CD14-positive monocyte (primary cell): ENCODE measurements around the gene MRRF. TPM values are rescaled to one million over a fixed set of nuclear protein-coding genes. Genes with fewer than 3 reads are reported as not detected.

ENCODE experiments used
- DNase-seq, 3 donors: peaks; one replicate each; pipeline ENCODE4 v3.0.0-alpha.2; 2011 to 2022
- H2AFZ ChIP-seq: 2 replicates; pipeline ENCODE4 v1.6.0; 2012; ENCODE audit warnings: mild to moderate bottlenecking, low read depth, low read length, inconsistent platforms; ENCODE audit not compliant: insufficient read depth, poor library complexity, severe bottlenecking
- H3K27ac ChIP-seq, 2 donors: 1 replicate in 1 of 2; 2 replicates in 1 of 2; pipeline ENCODE4 v1.5.1; 2012 to 2013; ENCODE audit warnings: low read length in 2 of 2, control low read depth in 1 of 2, inconsistent platforms in 1 of 2, low read depth in 1 of 2, mild to moderate bottlenecking in 1 of 2
- H3K27me3 ChIP-seq, 2 donors: one replicate each; pipeline versions ENCODE4 v1.6.0 to v1.6.1; 2011 to 2013; ENCODE audit warnings: low read length in 2 of 2; ENCODE audit not compliant: control insufficient read depth in 2 of 2, insufficient read depth in 2 of 2
- H3K36me3 ChIP-seq, 2 donors: replicated peaks in 1 of 2; 1 replicate in 1 of 2; 2 replicates in 1 of 2; pipeline versions ENCODE4 v1.5.1 to v1.6.1; 2012 to 2013; ENCODE audit warnings: low read length in 2 of 2, control low read depth in 1 of 2, inconsistent platforms in 1 of 2, mild to moderate bottlenecking in 1 of 2; ENCODE audit not compliant: insufficient read depth in 2 of 2, control insufficient read depth in 1 of 2
- H3K4me1 ChIP-seq, 2 donors: 1 replicate in 1 of 2; 2 replicates in 1 of 2; pipeline versions ENCODE4 v1.5.1 to v1.6.1; 2012 to 2013; ENCODE audit warnings: low read length in 2 of 2, control low read depth in 1 of 2, inconsistent platforms in 1 of 2, mild to moderate bottlenecking in 1 of 2, moderate library complexity in 1 of 2; ENCODE audit not compliant: insufficient read depth in 2 of 2, control insufficient read depth in 1 of 2
- H3K4me2 ChIP-seq: replicated peaks from 2 replicates; pipeline ENCODE3; 2012; ENCODE audit warnings: low read length, moderate library complexity, mild to moderate bottlenecking; ENCODE audit not compliant: poor library complexity, severe bottlenecking; ENCODE audit errors: extremely low read depth
- H3K4me3 ChIP-seq, 3 experiments: fragments of 200-600 bp in 1 of 3; sonication (generic) in 1 of 3; replicated peaks in 1 of 3; 1 replicate in 2 of 3; 2 replicates in 1 of 3; pipeline ENCODE4 v1.5.1; 2011 to 2013; ENCODE audit warnings: low read length in 3 of 3, mild to moderate bottlenecking in 3 of 3, control low read depth in 2 of 3, low read depth in 2 of 3, inconsistent platforms in 1 of 3, moderate library complexity in 1 of 3
- H3K79me2 ChIP-seq: 2 replicates; pipeline ENCODE4 v1.6.0; 2012; ENCODE audit warnings: mild to moderate bottlenecking, control low read depth, inconsistent platforms, low read length, moderate library complexity; ENCODE audit not compliant: insufficient read depth
- H3K9ac ChIP-seq: 2 replicates; pipeline ENCODE4 v1.6.0; 2017; ENCODE audit warnings: low read length, mild to moderate bottlenecking; ENCODE audit not compliant: insufficient read depth, poor library complexity, severe bottlenecking
- H3K9me3 ChIP-seq, 2 donors: replicated peaks in 1 of 2; 1 replicate in 1 of 2; 2 replicates in 1 of 2; pipeline versions ENCODE4 v1.5.1 to v1.6.1; 2012 to 2013; ENCODE audit warnings: low read length in 2 of 2, control low read depth in 1 of 2; ENCODE audit not compliant: control insufficient read depth in 1 of 2, insufficient read depth in 1 of 2
- H4K20me1 ChIP-seq: 2 replicates; pipeline ENCODE4 v1.6.0; 2012; ENCODE audit warnings: mild to moderate bottlenecking, low read length, control low read depth, moderate library complexity; ENCODE audit not compliant: insufficient read depth
- H3K27ac Mint-ChIP-seq, 7 donors: one replicate each; pipeline ENCODE4 v1.8.0; 2020; ENCODE audit warnings: mild to moderate bottlenecking in 7 of 7, mixed read lengths in 7 of 7, moderate library complexity in 6 of 7, inconsistent platforms in 2 of 7
- H3K27me3 Mint-ChIP-seq, 3 donors: one replicate each; pipeline ENCODE4 v1.8.0; 2021 to 2022; ENCODE audit warnings: low read depth in 3 of 3, mild to moderate bottlenecking in 3 of 3, mixed read lengths in 3 of 3, moderate library complexity in 3 of 3, inconsistent platforms in 1 of 3
- H3K36me3 Mint-ChIP-seq, 2 donors: one replicate each; pipeline ENCODE4 v1.8.0; 2020; ENCODE audit warnings: mixed read lengths in 2 of 2, inconsistent platforms in 1 of 2, mild to moderate bottlenecking in 1 of 2
- H3K4me1 Mint-ChIP-seq: one replicate; pipeline ENCODE4 v1.8.0; 2020; ENCODE audit warnings: mild to moderate bottlenecking, mixed read lengths
- H3K4me3 Mint-ChIP-seq, 2 donors: one replicate each; pipeline ENCODE4 v1.8.0; 2020; ENCODE audit warnings: mild to moderate bottlenecking in 2 of 2, mixed read lengths in 2 of 2, moderate library complexity in 1 of 2
- H3K9me3 Mint-ChIP-seq, 7 donors: one replicate each; pipeline ENCODE4 v1.8.0; 2020 to 2022; ENCODE audit warnings: mixed read lengths in 7 of 7, mild to moderate bottlenecking in 6 of 7, moderate library complexity in 6 of 7, inconsistent platforms in 2 of 7
- CTCF ChIP-seq: fragments of 200-600 bp; IDR thresholded peaks from one replicate; pipeline ENCODE4 v1.8.0; 2022; ENCODE audit warnings: antibody characterized with exemption, mild to moderate bottlenecking
- WGBS: methylation state at CpG from one replicate; pipeline ENCODE4 v1.1.5; 2013; ENCODE audit warnings: missing lambda C conversion rate; ENCODE audit not compliant: insufficient coverage; 5-methylcytosine and 5-hydroxymethylcytosine counted together
- intact Hi-C, 2 donors: fragments of 100-400 bp; cut with micrococcal nuclease; formaldehyde crosslinking; loops; one replicate each; pipeline versions ENCODE4 v1.15.0 to v1.15.1; 2023
- polyA plus RNA-seq, 3 donors: library from polyadenylated mRNA; depleted of rRNA in 1 of 3; unstranded in 2 of 3; stranded (reverse) in 1 of 3; fragments of 300-500 nt in 2 of 3; fragments of >200 nt in 1 of 3; fragmentation: Illumina TruSeq in 2 of 3; gene quantifications; 1 replicate in 2 of 3; 2 replicates in 1 of 3; pipeline ENCODE4 v1.2.3, GENCODE V29; 2012 to 2021

MRRF gene
- polyA plus RNA-seq, 3 donors, result 16.0 to 34.4 (median 16.2) TPM

GRCh38 chr9:122315534-122315933, 50.9 kb downstream of the MRRF start:
- H3K4me3 Mint-ChIP-seq, result no peak overlapping the region

DNA sequence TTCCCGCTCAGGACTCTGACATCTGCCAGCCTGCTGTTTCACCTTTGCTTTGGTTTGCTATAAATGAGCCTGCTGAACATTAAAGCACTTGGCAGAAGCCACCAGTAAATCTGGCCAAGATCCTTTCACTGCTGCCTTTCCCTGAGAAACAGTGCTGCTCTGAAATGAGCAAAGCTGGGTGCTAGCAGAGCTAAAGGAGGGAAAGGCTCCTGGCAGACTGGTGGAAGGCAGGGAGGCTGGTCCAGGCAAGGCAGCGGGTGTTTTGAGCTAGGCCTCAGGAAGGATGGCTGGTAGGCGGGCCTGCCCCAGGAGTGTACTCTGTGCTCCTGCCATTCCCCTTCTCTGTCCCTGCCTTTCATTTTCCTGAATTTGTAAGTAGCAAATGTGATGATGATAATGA, 53.6 kb downstream of the MRRF start:
- H3K36me3 Mint-ChIP-seq, result peaks cover 42 to 80% of the 10 kb centered on the region in 2 donors
- Histone ChIP-seq H3K79me2 (no peaks in the 10 kb centered on the region), H3K4me1 (no peaks in the 10 kb centered on the region), H3K9ac (no peak overlapping the region), H3K36me3 (peaks cover 51 to 71% of the 10 kb centered on the region in 2 donors), H3K4me3 (no peak overlapping the region), H2AFZ (no peak overlapping the region), H3K27ac (no peak overlapping the region), H4K20me1 (no peaks in the 10 kb centered on the region), H3K27me3 (no peaks in the 10 kb centered on the region), H3K4me2 (no peak overlapping the region), H3K9me3 (no peaks in the 10 kb centered on the region)
- no peak for DNase-seq
- no peak overlapping the region for H3K4me3 Mint-ChIP-seq
- intact Hi-C loops, result no loop called here
- WGBS, result 100% methylated on average over 3 of the region's 3 CpGs
- no peaks in the 10 kb centered on the region for H3K9me3 Mint-ChIP-seq
- peak overlapping the region in 1 of 7 donors; percentile 54 for H3K27ac Mint-ChIP-seq
- no peak for TF ChIP-seq CTCF
- peaks cover 0 to 2% (median 0%) of the 10 kb centered on the region in 3 donors for H3K27me3 Mint-ChIP-seq
- no peaks in the 10 kb centered on the region for H3K4me1 Mint-ChIP-seq

More at GRCh38 chr9:122315534-122315933, 50.9 kb downstream of the MRRF start:
- Histone ChIP-seq H3K27me3 (no peaks in the 10 kb centered on the region), H4K20me1 (no peaks in the 10 kb centered on the region), H3K4me1 (no peaks in the 10 kb centered on the region), H3K4me3 (no peak overlapping the region), H2AFZ (no peak overlapping the region), H3K79me2 (no peaks in the 10 kb centered on the region), H3K9me3 (no peaks in the 10 kb centered on the region), H3K4me2 (no peak overlapping the region), H3K9ac (no peak overlapping the region), H3K36me3 (peaks cover 57 to 76% of the 10 kb centered on the region in 2 donors), H3K27ac (no peak overlapping the region)
- Mint-ChIP-seq H3K4me1 (no peaks in the 10 kb centered on the region), H3K36me3 (peaks cover 52 to 80% of the 10 kb centered on the region in 2 donors), H3K9me3 (no peaks in the 10 kb centered on the region), H3K27me3 (peaks cover 0 to 2% (median 0%) of the 10 kb centered on the region in 3 donors), H3K27ac (peak overlapping the region in 4 of 7 donors; percentile 13 to 82 (median 42))
- WGBS, result 100% methylated on average over 2 of the region's 2 CpGs
- TF ChIP-seq CTCF, result no peak
- DNase-seq, result no peak
- intact Hi-C loops, result no loop called here
